GM23338 (cell line): Measurements from ENCODE around the gene SEMA6C. TPM values are rescaled to one million over a fixed set of nuclear protein-coding genes. Genes with fewer than 3 reads are reported as not detected.

Experiments
- ATAC-seq: fragments of 200-7000 bp; cut with Tn5 transposase; 3 replicates; pipeline ENCODE4 v1.9.1; 2020
- DNase-seq: peaks from one replicate; pipeline ENCODE4 v3.0.0-alpha.2; 2015; ENCODE audit warnings: low spot score
- H2AFZ ChIP-seq: fragments of 200-600 bp; sonication (generic); 2 replicates; pipeline ENCODE4 v1.8.0; 2016; ENCODE audit warnings: antibody characterized with exemption, mild to moderate bottlenecking, moderate library complexity
- H3F3A ChIP-seq: fragments of 200-600 bp; sonication (generic); replicated peaks from 2 replicates; pipeline ENCODE4 v1.8.0; 2017; ENCODE audit warnings: antibody characterized with exemption, mixed run types, low read depth
- H3K27ac ChIP-seq: fragments of 200-600 bp; sonication (generic); 2 replicates; pipeline ENCODE4 v1.6.1; 2016; ENCODE audit warnings: low read depth
- H3K27me3 ChIP-seq: fragments of 200-600 bp; sonication (generic); 2 replicates; pipeline ENCODE4 v1.8.0; 2016; ENCODE audit warnings: mild to moderate bottlenecking, mixed run types, moderate library complexity; ENCODE audit not compliant: insufficient read depth
- H3K36me3 ChIP-seq: fragments of 200-600 bp; sonication (generic); 2 replicates; pipeline ENCODE4 v1.8.0; 2016; ENCODE audit warnings: mild to moderate bottlenecking; ENCODE audit not compliant: insufficient read depth
- H3K4me1 ChIP-seq: fragments of 200-600 bp; sonication (generic); 2 replicates; pipeline ENCODE4 v1.8.0; 2016; ENCODE audit warnings: mild to moderate bottlenecking, moderate library complexity; ENCODE audit not compliant: insufficient read depth
- H3K4me2 ChIP-seq: fragments of 200-600 bp; sonication (generic); 2 replicates; pipeline ENCODE4 v1.7.1; 2017; ENCODE audit warnings: mixed run types
- H3K4me3 ChIP-seq: fragments of 200-600 bp; sonication (generic); 2 replicates; pipeline ENCODE4 v1.6.1; 2016; ENCODE audit warnings: mixed run types
- H3K79me2 ChIP-seq: fragments of 200-600 bp; sonication (generic); replicated peaks from 2 replicates; pipeline ENCODE4 v1.8.0; 2017; ENCODE audit warnings: mild to moderate bottlenecking; ENCODE audit not compliant: insufficient read depth
- H3K9me2 ChIP-seq: fragments of 200-600 bp; sonication (generic); 2 replicates; pipeline ENCODE4 v1.8.0; 2017; ENCODE audit not compliant: insufficient read depth
- H4K20me1 ChIP-seq: fragments of 200-600 bp; sonication (generic); replicated peaks from 2 replicates; pipeline ENCODE4 v1.8.0; 2017; ENCODE audit warnings: mild to moderate bottlenecking; ENCODE audit not compliant: insufficient read depth
- H3K27ac Mint-ChIP-seq: 2 replicates; pipeline ENCODE4 v1.8.0; 2020; ENCODE audit warnings: inconsistent platforms, mild to moderate bottlenecking, moderate library complexity, mixed read lengths
- H3K27me3 Mint-ChIP-seq: 3 replicates; pipeline ENCODE4 v1.8.0; 2022; ENCODE audit warnings: low read depth, mild to moderate bottlenecking, moderate library complexity, mixed read lengths, inconsistent platforms; ENCODE audit not compliant: insufficient read depth, poor library complexity
- H3K36me3 Mint-ChIP-seq: 3 replicates; pipeline ENCODE4 v1.8.0; 2021; ENCODE audit warnings: low read depth, mild to moderate bottlenecking, inconsistent platforms, moderate library complexity, mixed read lengths
- H3K4me1 Mint-ChIP-seq: 3 replicates; pipeline ENCODE4 v1.8.0; 2020; ENCODE audit warnings: mild to moderate bottlenecking, inconsistent platforms, mixed read lengths
- H3K4me3 Mint-ChIP-seq: 3 replicates; pipeline ENCODE4 v1.8.0; 2021; ENCODE audit warnings: moderate library complexity, mild to moderate bottlenecking, inconsistent platforms, mixed read lengths
- H3K9me3 Mint-ChIP-seq: 3 replicates; pipeline ENCODE4 v1.8.0; 2020; ENCODE audit warnings: moderate library complexity, mild to moderate bottlenecking, inconsistent platforms, mixed read lengths
- EZH2 ChIP-seq: fragments of 200-600 bp; sonication (generic); IDR thresholded peaks from one replicate; pipeline ENCODE4 v1.8.0; 2017; ENCODE audit warnings: antibody characterized with exemption, mild to moderate bottlenecking, low read depth; ENCODE audit not compliant: unreplicated experiment
- EZH2phosphoT487 ChIP-seq: fragments of 200-600 bp; sonication (generic); IDR thresholded peaks from one replicate; pipeline ENCODE4 v1.8.1; 2018; ENCODE audit warnings: antibody characterized with exemption; ENCODE audit not compliant: unreplicated experiment
- POLR2AphosphoS5 ChIP-seq: IDR thresholded peaks from 2 replicates; pipeline ENCODE4 v1.6.1; 2016; ENCODE audit warnings: antibody characterized with exemption, low read depth
- STAT1 ChIP-seq: IDR thresholded peaks from one replicate; pipeline ENCODE4 v1.6.1; 2016; ENCODE audit warnings: antibody characterized with exemption; ENCODE audit not compliant: unreplicated experiment
- ZNF114 ChIP-seq: fragments of 250-450 bp; sonication (Bioruptor Pico); IDR thresholded peaks from 2 replicates; pipeline ENCODE4 v1.5.0; 2020; ENCODE audit warnings: mild to moderate bottlenecking, moderate library complexity
- polyA plus RNA-seq: library from polyadenylated mRNA; unstranded; fragments of >200 nt; fragmentation: Nextera tagmentation; extraction: Ambion mirVana; gene quantifications from 2 replicates; pipeline ENCODE4 v1.2.1, GENCODE V29; 2016
- total RNA-seq: library from RNA; depleted of rRNA; stranded (reverse); fragments of >200 nt; shearing (Covaris generic); gene quantifications from 2 replicates; pipeline ENCODE4 v1.2.3, GENCODE V29; 2014
- TF ChIP-seq, protein P1 (sequence below), 2 experiments: fragments of 200-600 bp in 1 of 2; sonication (generic) in 1 of 2; conservative IDR thresholded peaks; 2 replicates each; pipeline versions ENCODE4 v1.5.1 to v1.6.1; 2016 to 2017; ENCODE audit warnings: antibody characterized with exemption in 2 of 2, low read depth in 2 of 2, mild to moderate bottlenecking in 2 of 2, moderate library complexity in 1 of 2
- TF ChIP-seq, protein P2 (sequence below): fragments of 250-450 bp; sonication (Bioruptor Pico); IDR thresholded peaks from 2 replicates; pipeline ENCODE4 v1.5.0; 2020; ENCODE audit warnings: mild to moderate bottlenecking, moderate library complexity

Gene SEMA6C
- total and polyA plus RNA-seq, 2 experiments from 2014 or later, result 6.2 to 12.3 TPM

DNA sequence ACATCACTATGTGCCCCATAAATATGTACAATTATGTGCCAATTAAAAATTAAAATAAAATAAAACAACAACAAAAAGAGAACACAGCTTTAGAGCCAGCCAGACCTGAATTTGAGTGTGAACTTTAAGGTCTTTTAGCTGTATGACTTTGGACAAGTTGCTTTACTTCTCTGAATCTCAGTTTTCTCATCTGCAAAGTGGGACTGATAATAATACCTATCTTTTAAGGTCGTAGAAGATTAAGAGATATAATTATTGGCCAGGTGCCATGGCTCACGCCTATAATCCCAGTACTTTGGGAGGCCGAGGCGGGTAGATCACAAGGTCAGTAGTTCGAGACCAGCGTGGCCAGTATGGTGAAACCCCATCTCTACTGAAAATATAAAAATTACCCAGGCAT is 46.9 kb upstream of the SEMA6C start (continued):
- TF ChIP-seq, protein P1, sequence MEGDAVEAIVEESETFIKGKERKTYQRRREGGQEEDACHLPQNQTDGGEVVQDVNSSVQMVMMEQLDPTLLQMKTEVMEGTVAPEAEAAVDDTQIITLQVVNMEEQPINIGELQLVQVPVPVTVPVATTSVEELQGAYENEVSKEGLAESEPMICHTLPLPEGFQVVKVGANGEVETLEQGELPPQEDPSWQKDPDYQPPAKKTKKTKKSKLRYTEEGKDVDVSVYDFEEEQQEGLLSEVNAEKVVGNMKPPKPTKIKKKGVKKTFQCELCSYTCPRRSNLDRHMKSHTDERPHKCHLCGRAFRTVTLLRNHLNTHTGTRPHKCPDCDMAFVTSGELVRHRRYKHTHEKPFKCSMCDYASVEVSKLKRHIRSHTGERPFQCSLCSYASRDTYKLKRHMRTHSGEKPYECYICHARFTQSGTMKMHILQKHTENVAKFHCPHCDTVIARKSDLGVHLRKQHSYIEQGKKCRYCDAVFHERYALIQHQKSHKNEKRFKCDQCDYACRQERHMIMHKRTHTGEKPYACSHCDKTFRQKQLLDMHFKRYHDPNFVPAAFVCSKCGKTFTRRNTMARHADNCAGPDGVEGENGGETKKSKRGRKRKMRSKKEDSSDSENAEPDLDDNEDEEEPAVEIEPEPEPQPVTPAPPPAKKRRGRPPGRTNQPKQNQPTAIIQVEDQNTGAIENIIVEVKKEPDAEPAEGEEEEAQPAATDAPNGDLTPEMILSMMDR (conservative IDR thresholded peaks at IDR 0.05; ENCODE audit: low read depth in 2 of 2), result no peak
- no peak for TF ChIP-seq POLR2AphosphoS5
- no peak for TF ChIP-seq EZH2phosphoT487
- no peak for TF ChIP-seq ZNF114 (CRISPR knock-in tag)
- no peak for TF ChIP-seq EZH2

DNA sequence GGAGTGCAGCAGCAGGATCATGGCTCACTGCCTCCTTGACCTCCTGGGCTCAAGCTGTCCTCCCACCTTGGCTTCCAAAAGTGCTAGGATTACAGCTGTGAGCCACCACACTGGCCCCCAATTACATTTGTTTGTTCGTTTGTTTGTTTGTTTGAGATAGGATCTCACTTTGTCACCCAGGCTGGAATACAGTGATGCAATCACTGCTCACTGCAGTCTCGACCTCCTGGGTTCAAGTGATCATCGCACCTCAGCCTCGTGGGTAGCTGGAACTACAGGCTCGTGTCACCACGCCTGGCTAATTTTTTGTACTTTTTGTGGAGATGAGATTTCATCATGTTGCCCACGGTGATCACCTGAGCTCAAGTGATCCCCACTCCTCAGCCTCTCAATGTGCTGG is 45.6 kb upstream of the SEMA6C start:
- no peak for DNase-seq
- Histone ChIP-seq H3F3A (0 out of 2 replicates have a peak, but pooled peaks cover 9% of the 10 kb centered on the region), H3K27me3 (no peaks in the 10 kb centered on the region), H3K4me3 (no peak overlapping the region), H3K36me3 (no peaks in the 10 kb centered on the region), H3K27ac (no peak overlapping the region), H3K4me2 (no peak overlapping the region), H3K9me2 (no peaks in the 10 kb centered on the region), H2AFZ (no peak overlapping the region), H4K20me1 (no peaks in the 10 kb centered on the region; the same call in 1 of the 2 replicates), H3K4me1 (peaks cover 3% of the 10 kb centered on the region; the same call in 1 of the 2 replicates), H3K79me2 (peaks cover 28% of the 10 kb centered on the region)
- Mint-ChIP-seq H3K4me3 (no peak overlapping the region), H3K36me3 (no peaks in the 10 kb centered on the region; the same call in 1 of the 3 replicates), H3K9me3 (no peaks in the 10 kb centered on the region), H3K27me3 (peaks cover 7% of the 10 kb centered on the region), H3K27ac (no peak overlapping the region), H3K4me1 (peaks cover 12% of the 10 kb centered on the region; the same call in 2 of the 3 replicates)
- ATAC-seq, result no peak
- TF ChIP-seq, protein P2, sequence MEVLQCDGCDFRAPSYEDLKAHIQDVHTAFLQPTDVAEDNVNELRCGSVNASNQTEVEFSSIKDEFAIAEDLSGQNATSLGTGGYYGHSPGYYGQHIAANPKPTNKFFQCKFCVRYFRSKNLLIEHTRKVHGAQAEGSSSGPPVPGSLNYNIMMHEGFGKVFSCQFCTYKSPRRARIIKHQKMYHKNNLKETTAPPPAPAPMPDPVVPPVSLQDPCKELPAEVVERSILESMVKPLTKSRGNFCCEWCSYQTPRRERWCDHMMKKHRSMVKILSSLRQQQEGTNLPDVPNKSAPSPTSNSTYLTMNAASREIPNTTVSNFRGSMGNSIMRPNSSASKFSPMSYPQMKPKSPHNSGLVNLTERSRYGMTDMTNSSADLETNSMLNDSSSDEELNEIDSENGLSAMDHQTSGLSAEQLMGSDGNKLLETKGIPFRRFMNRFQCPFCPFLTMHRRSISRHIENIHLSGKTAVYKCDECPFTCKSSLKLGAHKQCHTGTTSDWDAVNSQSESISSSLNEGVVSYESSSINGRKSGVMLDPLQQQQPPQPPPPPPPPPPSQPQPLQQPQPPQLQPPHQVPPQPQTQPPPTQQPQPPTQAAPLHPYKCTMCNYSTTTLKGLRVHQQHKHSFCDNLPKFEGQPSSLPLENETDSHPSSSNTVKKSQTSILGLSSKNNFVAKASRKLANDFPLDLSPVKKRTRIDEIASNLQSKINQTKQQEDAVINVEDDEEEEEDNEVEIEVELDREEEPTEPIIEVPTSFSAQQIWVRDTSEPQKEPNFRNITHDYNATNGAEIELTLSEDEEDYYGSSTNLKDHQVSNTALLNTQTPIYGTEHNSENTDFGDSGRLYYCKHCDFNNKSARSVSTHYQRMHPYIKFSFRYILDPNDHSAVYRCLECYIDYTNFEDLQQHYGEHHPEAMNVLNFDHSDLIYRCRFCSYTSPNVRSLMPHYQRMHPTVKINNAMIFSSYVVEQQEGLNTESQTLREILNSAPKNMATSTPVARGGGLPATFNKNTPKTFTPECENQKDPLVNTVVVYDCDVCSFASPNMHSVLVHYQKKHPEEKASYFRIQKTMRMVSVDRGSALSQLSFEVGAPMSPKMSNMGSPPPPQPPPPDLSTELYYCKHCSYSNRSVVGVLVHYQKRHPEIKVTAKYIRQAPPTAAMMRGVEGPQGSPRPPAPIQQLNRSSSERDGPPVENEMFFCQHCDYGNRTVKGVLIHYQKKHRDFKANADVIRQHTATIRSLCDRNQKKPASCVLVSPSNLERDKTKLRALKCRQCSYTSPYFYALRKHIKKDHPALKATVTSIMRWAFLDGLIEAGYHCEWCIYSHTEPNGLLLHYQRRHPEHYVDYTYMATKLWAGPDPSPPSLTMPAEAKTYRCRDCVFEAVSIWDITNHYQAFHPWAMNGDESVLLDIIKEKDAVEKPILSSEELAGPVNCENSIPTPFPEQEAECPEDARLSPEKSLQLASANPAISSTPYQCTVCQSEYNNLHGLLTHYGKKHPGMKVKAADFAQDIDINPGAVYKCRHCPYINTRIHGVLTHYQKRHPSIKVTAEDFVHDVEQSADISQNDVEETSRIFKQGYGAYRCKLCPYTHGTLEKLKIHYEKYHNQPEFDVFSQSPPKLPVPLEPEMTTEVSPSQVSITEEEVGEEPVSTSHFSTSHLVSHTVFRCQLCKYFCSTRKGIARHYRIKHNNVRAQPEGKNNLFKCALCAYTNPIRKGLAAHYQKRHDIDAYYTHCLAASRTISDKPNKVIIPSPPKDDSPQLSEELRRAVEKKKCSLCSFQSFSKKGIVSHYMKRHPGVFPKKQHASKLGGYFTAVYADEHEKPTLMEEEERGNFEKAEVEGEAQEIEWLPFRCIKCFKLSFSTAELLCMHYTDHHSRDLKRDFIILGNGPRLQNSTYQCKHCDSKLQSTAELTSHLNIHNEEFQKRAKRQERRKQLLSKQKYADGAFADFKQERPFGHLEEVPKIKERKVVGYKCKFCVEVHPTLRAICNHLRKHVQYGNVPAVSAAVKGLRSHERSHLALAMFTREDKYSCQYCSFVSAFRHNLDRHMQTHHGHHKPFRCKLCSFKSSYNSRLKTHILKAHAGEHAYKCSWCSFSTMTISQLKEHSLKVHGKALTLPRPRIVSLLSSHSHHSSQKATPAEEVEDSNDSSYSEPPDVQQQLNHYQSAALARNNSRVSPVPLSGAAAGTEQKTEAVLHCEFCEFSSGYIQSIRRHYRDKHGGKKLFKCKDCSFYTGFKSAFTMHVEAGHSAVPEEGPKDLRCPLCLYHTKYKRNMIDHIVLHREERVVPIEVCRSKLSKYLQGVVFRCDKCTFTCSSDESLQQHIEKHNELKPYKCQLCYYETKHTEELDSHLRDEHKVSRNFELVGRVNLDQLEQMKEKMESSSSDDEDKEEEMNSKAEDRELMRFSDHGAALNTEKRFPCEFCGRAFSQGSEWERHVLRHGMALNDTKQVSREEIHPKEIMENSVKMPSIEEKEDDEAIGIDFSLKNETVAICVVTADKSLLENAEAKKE, result no peak
- TF ChIP-seq, protein P1 (conservative IDR thresholded peaks at IDR 0.05; ENCODE audit: low read depth in 2 of 2), result no peak
- no peak for TF ChIP-seq STAT1
- TF ChIP-seq EZH2phosphoT487, result no peak
